HL-60 (cell line): ENCODE results near the gene CYTH1.

Source experiments
- GABPA ChIP-seq: IDR thresholded peaks from 2 replicates; pipeline ENCODE4 v1.6.1; 2012; ENCODE audit warnings: low read depth
- POLR2AphosphoS5 ChIP-seq: IDR thresholded peaks from 2 replicates; pipeline ENCODE4 v1.6.1; 2012; ENCODE audit warnings: low read depth
- SPI1 ChIP-seq: IDR thresholded peaks from 2 replicates; pipeline ENCODE4 v1.6.1; 2012; ENCODE audit warnings: low read depth, mild to moderate bottlenecking, borderline replicate concordance
- TF ChIP-seq, protein P1 (sequence below): IDR thresholded peaks from one replicate; pipeline ENCODE4 v1.5.1; 2011; ENCODE audit warnings: low read length, control low read depth, inconsistent platforms; ENCODE audit not compliant: insufficient read depth

GRCh38 chr17:78789663-78790181 lies 7.6 kb upstream of the CYTH1 start:
- TF ChIP-seq, protein P1, sequence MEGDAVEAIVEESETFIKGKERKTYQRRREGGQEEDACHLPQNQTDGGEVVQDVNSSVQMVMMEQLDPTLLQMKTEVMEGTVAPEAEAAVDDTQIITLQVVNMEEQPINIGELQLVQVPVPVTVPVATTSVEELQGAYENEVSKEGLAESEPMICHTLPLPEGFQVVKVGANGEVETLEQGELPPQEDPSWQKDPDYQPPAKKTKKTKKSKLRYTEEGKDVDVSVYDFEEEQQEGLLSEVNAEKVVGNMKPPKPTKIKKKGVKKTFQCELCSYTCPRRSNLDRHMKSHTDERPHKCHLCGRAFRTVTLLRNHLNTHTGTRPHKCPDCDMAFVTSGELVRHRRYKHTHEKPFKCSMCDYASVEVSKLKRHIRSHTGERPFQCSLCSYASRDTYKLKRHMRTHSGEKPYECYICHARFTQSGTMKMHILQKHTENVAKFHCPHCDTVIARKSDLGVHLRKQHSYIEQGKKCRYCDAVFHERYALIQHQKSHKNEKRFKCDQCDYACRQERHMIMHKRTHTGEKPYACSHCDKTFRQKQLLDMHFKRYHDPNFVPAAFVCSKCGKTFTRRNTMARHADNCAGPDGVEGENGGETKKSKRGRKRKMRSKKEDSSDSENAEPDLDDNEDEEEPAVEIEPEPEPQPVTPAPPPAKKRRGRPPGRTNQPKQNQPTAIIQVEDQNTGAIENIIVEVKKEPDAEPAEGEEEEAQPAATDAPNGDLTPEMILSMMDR = no peak
- TF ChIP-seq POLR2AphosphoS5 = no peak
- no peak for TF ChIP-seq GABPA
- TF ChIP-seq SPI1 = no peak
